HG03442 (cell line): ENCODE results near the gene TAF11L5.
"Not testable (repeated sequence)": the region's sequence is repeated elsewhere in the genome, so short reads cannot be mapped to it uniquely, and the experiment has no call there.

ENCODE experiments used
- ATAC-seq: cut with Tn5 transposase; IDR thresholded peaks from one replicate; pipeline ENCODE4 v1.9.1; 2021; ENCODE audit warnings: mild to moderate bottlenecking, moderate library complexity; ENCODE audit not compliant: unreplicated experiment

Gene TAF11L5

GRCh38 chr5:17524935-17525334 lies at the start of gene TAF11L5:
TSS of gene TAF11L5 (plus strand) at chr5:17525235.
- not testable (repeated sequence) for ATAC-seq

DNA sequence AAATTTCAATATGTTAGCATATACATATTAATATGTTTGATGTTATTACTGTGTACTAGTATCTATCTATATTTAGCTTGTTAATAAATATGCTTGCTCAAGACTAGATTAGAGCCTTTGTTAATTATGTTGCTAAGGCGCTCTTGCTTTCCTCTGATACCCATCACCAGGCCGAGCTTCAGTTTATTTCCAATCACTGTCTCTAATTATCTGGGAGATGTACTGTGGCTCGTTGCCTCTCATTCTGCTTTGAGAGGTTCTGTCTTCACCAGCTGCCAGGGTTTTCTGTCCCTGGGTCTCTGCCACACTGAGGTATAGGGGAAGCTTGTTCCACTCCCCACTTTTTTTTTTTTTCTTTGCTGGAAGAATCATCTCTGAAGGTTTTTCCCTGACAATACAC lies 48.0 kb upstream of the TAF11L5 start:
- ATAC-seq: no peak

DNA sequence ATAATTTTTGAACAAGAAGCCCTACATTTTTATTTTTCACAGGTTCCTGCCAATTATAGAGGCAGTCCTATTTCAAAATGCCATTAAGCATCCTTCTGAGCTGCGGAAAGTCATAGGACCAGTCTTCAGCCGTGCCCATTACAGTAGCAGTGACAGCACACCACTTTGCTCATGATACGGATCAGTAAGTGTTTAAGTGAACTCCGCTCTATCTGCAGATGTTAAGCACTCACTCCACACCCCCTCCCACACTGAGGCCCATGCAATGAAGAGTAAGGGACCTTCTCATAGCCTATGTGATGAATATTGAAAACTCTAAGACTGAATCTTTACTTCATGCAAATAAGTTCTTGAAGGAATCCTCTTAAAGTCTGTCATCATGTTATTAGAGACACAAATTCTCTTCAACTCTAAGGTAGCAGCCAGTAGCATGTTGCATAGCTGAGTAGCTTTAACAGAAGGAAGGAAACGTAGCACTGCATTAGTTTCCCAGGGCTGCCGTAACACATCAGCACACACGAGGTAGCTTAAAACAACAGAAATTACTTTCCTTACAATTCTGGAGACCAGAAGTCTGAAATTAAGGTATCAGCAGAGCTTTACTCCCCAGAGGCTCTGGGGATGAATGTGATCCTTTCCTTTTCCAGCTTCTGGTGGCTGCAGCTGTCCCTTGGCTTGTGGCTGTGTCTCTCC lies 47.3 kb upstream of the TAF11L5 start:
- ATAC-seq: no peak

DNA sequence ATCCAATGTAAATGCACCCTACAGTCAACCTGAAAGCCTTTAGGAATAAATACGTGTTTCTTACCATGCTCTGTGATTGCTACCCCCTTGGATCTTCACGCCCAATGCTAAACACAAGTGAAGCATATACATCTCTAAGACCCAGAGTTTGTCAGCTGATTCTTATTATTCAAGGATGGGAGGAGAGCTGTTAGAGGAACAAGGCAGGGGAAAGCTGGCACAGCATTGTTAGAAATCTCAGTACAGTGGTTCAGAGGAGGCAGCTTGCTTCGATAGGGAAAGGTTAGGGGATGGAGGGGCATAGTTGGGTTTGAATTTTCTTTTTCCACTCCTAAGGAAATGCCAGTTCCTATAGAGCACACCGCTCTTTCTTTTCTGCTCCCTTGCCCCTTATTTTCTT lies 43.7 kb upstream of the TAF11L5 start:
- ATAC-seq: no peak

- ATAC-seq: no peak
Measured at GRCh38 chr5:17482790-17483189, 42.2 kb upstream of the TAF11L5 start.

DNA sequence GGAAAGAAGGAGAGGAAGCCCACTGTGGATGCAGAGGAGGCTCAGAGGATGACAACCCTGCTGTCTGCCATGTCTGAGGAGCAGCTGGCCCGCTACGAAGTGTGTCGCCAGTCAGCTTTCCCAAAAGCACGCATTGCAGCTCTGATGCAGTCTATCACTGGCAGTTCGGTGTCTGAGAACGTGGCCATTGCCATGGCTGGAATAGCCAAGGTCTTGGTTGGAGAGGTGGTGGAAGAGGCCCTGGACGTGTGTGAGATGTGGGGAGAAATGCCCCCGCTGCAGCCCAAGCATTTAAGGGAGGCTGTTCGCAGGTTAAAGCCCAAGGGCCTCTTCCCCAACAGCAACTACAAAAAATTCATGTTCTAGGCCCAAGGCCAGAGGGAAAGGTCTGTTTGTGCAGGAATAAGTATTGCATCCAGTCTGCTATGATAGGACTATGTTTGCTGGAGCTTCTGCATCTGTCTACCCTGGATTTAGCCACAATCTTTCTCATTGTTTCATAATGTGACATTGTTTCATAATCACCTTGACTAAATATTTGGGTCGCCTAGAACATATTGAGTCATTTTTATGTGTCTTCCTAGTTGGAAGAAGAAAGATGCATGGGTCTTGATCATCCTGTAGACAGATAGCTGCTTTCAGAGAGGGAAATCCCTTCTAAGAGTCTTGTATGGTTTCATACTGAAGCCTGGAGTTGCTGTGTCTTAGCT lies 38.4 kb upstream of the TAF11L5 start:
- ATAC-seq: not testable (repeated sequence)

DNA sequence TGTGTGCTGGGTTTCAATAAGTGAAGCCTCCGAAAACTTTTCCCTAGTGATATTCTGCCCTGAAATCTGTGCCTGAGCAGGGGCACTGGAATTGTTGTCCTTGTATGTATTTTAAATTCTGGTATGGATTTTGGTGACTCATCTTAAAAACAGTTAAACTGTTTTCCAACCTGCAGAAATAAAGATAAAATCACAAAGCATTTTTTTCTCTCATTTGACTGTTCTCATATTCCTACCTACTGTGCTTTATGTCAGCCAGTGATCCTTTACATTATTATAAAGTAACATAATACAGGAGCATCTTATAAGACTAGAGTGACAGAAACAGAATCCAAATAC lies 37.9 kb upstream of the TAF11L5 start:
- ATAC-seq: no peak

GRCh38 chr5:17491257-17491656 lies 33.8 kb upstream of the TAF11L5 start:
- ATAC-seq: not testable (repeated sequence)

- no peak for ATAC-seq
Measured at GRCh38 chr5:17492770-17493169, 32.3 kb upstream of the TAF11L5 start.

DNA sequence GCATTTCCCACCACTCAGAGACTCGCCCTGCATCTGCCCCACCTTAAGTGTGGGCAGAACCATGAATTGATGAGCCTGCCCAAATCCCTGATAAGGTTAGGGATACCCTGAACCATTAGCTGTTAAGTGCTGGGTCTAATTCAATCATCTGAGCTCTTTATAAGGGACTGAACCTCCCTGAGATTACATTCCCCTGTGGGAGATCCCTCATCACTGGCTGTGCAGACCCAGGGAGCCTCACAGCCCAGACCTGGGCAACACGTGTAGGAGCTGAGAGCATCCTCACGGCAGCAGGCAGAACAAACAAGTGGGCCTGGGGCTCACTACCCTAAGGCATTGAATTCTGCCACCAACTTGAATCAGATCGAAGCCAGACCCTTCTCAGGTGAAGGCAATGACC lies 27.6 kb upstream of the TAF11L5 start:
- no peak for ATAC-seq

DNA sequence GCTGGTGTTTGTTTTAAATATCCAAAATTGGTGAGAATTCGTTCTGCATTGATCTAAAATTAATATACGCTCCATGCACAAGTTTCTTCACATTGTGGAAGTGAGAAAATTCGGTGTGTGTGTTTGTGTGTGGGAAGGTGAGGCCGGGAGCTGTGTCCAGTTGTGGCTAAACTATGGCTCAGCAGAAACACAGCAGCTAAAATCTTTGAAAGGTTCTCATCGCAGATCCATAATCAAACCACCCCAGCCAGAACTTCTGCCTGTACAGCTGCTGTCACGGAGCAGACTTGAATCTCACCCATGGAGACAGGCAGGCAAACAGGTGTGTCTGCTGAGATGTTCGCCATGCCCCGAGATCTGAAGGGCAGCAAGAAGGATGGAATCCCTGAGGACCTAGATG lies 27.1 kb upstream of the TAF11L5 start, which contains the start of gene TAF11L2:
Gene TAF11L2, plus strand, starts transcription at position 301 of the 400 bp plus-strand sequence.
- ATAC-seq: not testable (repeated sequence)

- no peak for ATAC-seq
Measured at GRCh38 chr5:17511775-17512325, 13.2 kb upstream of the TAF11L5 start.

DNA sequence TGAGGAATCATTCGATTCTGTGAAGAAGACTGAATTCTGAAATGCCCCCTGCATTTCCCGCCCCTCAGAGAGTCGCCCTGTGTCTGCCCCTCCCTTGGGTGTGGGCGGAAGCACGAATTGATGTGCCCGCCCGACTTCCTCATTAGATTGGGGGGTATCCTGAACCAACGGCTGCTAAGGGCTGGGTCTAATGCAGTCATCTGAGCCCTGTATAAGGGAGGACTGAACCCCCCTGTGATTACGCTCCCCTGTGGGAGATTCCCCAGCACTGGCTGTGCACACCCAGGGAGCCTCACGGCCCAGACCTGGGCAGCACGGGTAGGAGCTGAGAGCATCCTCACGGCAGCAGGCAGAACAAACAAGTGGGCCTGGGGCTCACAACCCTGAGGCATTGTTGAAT lies 7.5 kb upstream of the TAF11L5 start:
- not testable (repeated sequence) for ATAC-seq

DNA sequence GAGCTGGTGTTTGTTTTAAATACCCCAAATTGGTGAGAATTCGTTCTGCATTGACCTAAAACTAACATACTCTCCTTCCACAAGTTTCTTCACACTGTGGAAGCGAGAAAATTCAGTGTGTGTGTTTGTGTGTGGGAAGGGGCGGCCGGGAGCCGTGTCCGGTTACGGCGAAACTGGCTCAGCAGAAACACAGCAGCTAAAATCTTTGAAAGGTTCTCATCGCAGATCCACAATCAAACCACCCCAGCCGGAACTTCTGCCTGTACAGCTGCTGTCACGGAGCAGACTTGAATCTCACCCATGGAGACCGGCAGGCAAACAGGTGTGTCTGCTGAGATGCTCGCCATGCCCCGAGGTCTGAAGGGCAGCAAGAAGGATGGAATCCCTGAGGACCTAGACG lies 7.0 kb upstream of the TAF11L5 start, which contains the start of gene TAF11L3:
Gene TAF11L3, plus strand, starts transcription at position 301 of the 400 bp plus-strand sequence.
- ATAC-seq: not testable (repeated sequence)

GRCh38 chr5:17519508-17519907 lies 5.5 kb upstream of the TAF11L5 start:
- not testable (repeated sequence) for ATAC-seq

DNA sequence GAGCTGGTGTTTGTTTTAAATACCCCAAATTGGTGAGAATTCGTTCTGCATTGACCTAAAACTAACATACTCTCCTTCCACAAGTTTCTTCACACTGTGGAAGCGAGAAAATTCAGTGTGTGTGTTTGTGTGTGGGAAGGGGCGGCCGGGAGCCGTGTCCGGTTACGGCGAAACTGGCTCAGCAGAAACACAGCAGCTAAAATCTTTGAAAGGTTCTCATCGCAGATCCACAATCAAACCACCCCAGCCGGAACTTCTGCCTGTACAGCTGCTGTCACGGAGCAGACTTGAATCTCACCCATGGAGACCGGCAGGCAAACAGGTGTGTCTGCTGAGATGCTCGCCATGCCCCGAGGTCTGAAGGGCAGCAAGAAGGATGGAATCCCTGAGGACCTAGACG lies 3.5 kb upstream of the TAF11L5 start, which contains the start of gene TAF11L4:
Gene TAF11L4, plus strand, starts transcription at position 301 of the 400 bp plus-strand sequence.
- ATAC-seq: not testable (repeated sequence)

DNA sequence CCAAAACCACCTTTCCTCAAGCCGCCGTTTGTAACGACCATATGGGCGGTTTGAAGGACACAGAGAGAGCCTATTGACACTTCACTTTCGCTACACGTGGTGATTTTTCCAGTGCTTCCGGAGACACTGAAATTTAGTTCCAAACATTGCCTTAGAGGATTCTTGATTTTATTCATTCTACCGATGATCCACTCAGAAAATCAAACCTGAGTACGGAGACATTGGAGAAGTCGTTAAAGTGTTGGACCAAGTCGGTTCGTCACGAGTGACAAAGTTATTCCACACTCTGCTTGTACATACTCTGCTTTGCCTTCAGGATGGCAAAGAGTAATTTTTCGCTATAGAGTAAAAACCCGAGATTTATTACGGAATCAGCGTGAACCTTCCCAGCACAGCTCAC lies 1.5 kb downstream of the TAF11L5 start:
- ATAC-seq: not testable (repeated sequence)

DNA sequence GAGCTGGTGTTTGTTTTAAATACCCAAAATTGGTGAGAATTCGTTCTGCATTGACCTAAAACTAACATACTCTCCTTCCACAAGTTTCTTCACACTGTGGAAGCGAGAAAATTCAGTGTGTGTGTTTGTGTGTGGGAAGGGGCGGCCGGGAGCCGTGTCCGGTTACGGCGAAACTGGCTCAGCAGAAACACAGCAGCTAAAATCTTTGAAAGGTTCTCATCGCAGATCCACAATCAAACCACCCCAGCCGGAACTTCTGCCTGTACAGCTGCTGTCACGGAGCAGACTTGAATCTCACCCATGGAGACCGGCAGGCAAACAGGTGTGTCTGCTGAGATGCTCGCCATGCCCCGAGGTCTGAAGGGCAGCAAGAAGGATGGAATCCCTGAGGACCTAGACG lies 3.3 kb downstream of the TAF11L5 start, which contains the start of gene TAF11L6:
Gene TAF11L6, plus strand, starts transcription at position 301 of the 400 bp plus-strand sequence.
- not testable (repeated sequence) for ATAC-seq
